MG63 (cell line): ENCODE measurements around the gene NRG4. TPM values are rescaled to one million over a fixed set of nuclear protein-coding genes. Genes with fewer than 3 reads are reported as not detected.
"Not testable (repeated sequence)": the region's sequence is repeated elsewhere in the genome, so short reads cannot be mapped to it uniquely, and the experiment has no call there.

Source experiments
- DNase-seq: peaks from one replicate; pipeline ENCODE4 v3.0.0-alpha.2; 2020
- H3K27me3 ChIP-seq: fragments of 250-450 bp; sonication (Bioruptor Pico); 2 replicates; pipeline ENCODE4 v1.5.1; 2020; ENCODE audit warnings: mild to moderate bottlenecking, moderate library complexity
- H3K36me3 ChIP-seq: fragments of 250-450 bp; sonication (Bioruptor Pico); 2 replicates; pipeline ENCODE4 v1.5.1; 2020; ENCODE audit warnings: mild to moderate bottlenecking, moderate library complexity
- H3K4me3 ChIP-seq: fragments of 250-450 bp; sonication (Bioruptor Pico); 2 replicates; pipeline ENCODE4 v1.5.1; 2020; ENCODE audit warnings: mild to moderate bottlenecking, moderate library complexity
- H3K9me3 ChIP-seq: fragments of 250-450 bp; sonication (Bioruptor Pico); 2 replicates; pipeline ENCODE4 v1.5.1; 2020; ENCODE audit warnings: mild to moderate bottlenecking, moderate library complexity
- total RNA-seq: library from RNA; depleted of rRNA; stranded (reverse); fragments of >200 nt; shearing (Covaris generic); gene quantifications from 2 replicates; pipeline ENCODE4 v1.2.3, GENCODE V29; 2014; ENCODE audit warnings: low replicate concordance; rRNA removed

NRG4 gene
- total RNA-seq, 1 experiment from 2014 or later = 1.1 TPM

GRCh38 chr15:75918135-75918534 is 94.1 kb downstream of the NRG4 start:
- no peaks in the 10 kb centered on the region for H3K27me3 ChIP-seq
- peaks cover 50% of the 10 kb centered on the region for H3K36me3 ChIP-seq
- no peaks in the 10 kb centered on the region for H3K9me3 ChIP-seq
- no peak for DNase-seq
- no peak overlapping the region for H3K4me3 ChIP-seq

- H3K9me3 ChIP-seq = no peaks in the 10 kb centered on the region; the same call in 1 of the 2 replicates
- H3K36me3 ChIP-seq = peaks cover 61% of the 10 kb centered on the region
- no peak for DNase-seq
- H3K4me3 ChIP-seq = no peak overlapping the region
- H3K27me3 ChIP-seq = no peaks in the 10 kb centered on the region
Observed at GRCh38 chr15:75916978-75917377, 95.2 kb downstream of the NRG4 start.

- not testable (repeated sequence) for H3K27me3 ChIP-seq, H3K9me3 ChIP-seq, DNase-seq, H3K4me3 ChIP-seq
- peaks cover 59% of the 10 kb centered on the region for H3K36me3 ChIP-seq
Observed at GRCh38 chr15:75910355-75910754, 101.9 kb downstream of the NRG4 start.

- H3K4me3 ChIP-seq = no peak overlapping the region; the same call in 1 of the 2 replicates
- peaks cover 44% of the 10 kb centered on the region for H3K36me3 ChIP-seq
- H3K9me3 ChIP-seq = peaks cover under 1% of the 10 kb centered on the region
- no peaks in the 10 kb centered on the region for H3K27me3 ChIP-seq
- no peak for DNase-seq
Observed at GRCh38 chr15:75905231-75905630, 107.0 kb downstream of the NRG4 start.

- Histone ChIP-seq H3K4me3 (peak within 1 kb of the TSS; percentile 97), H3K36me3 (peaks cover 34% of the 10 kb centered on the region), H3K9me3 (no peaks in the 10 kb centered on the region), H3K27me3 (no peaks in the 10 kb centered on the region)
- DNase-seq = peak; percentile 96
Observed at GRCh38 chr15:75903331-75904239, 108.6 kb downstream of the NRG4 start, which contains the start of gene FBXO22. FBXO22 (plus strand) TSS chr15:75903878; CDS start chr15:75903964, 86 bp downstream.

- Histone ChIP-seq H3K36me3 (peaks cover 31% of the 10 kb centered on the region), H3K9me3 (no peaks in the 10 kb centered on the region), H3K27me3 (no peaks in the 10 kb centered on the region), H3K4me3 (no peak overlapping the region)
- no peak for DNase-seq
Observed at GRCh38 chr15:75902129-75902557, 110.1 kb downstream of the NRG4 start.

GRCh38 chr15:75900577-75900976 is 111.6 kb downstream of the NRG4 start:
- peaks cover 21% of the 10 kb centered on the region for H3K36me3 ChIP-seq
- H3K9me3 ChIP-seq = no peaks in the 10 kb centered on the region
- DNase-seq = no peak
- no peaks in the 10 kb centered on the region for H3K27me3 ChIP-seq
- H3K4me3 ChIP-seq = no peak overlapping the region

GRCh38 chr15:75895731-75896130 is 116.5 kb downstream of the NRG4 start:
- Histone ChIP-seq H3K9me3 (no peaks in the 10 kb centered on the region), H3K4me3 (no peak overlapping the region), H3K36me3 (peaks cover 17% of the 10 kb centered on the region), H3K27me3 (no peaks in the 10 kb centered on the region)
- DNase-seq = no peak

- DNase-seq = peak; percentile 14
- peaks cover 15% of the 10 kb centered on the region for H3K36me3 ChIP-seq
- H3K27me3 ChIP-seq = no peaks in the 10 kb centered on the region
- no peak overlapping the region for H3K4me3 ChIP-seq
- no peaks in the 10 kb centered on the region for H3K9me3 ChIP-seq
Observed at GRCh38 chr15:75891895-75892294, 120.3 kb downstream of the NRG4 start.

Other genes with a start within 250 kb of the NRG4 start
- gene UBE2Q2, start 169.0 kb downstream of the NRG4 start, total RNA-seq = 41.9 and 61.8 TPM in 2 replicates
- gene FBXO22, start 108.5 kb downstream of the NRG4 start, total RNA-seq = 51.6 and 74.1 TPM in 2 replicates
- gene TMEM266, start 47.6 kb upstream of the NRG4 start, total RNA-seq = 0.13 TPM in 1 of 2 replicates, not detected in the other